Natural killer cell treated with Interleukin-12 subunit alpha and Interleukin-12 subunit beta and Interleukin-15 and Interleukin-18, amount 100 ng/mL, for 72 hours (primary cell): ENCODE measurements around the gene FGF22. TPM values are rescaled to one million over a fixed set of nuclear protein-coding genes. Genes with fewer than 3 reads are reported as not detected.

Experiments
- ATAC-seq, 2 donors: fragments of 150-1000 bp; cut with Tn5 transposase in 1 of 2; sonication (Bioruptor Pico), chemical (Tn5 transposase) in 1 of 2; 2 replicates each; pipeline ENCODE4 v1.10.0; 2021
- DNase-seq: peaks from one replicate; pipeline ENCODE4 v3.0.0; 2022; ENCODE audit warnings: low spot score
- H3K27ac Mint-ChIP-seq, 2 donors: 1 replicate in 1 of 2; 2 replicates in 1 of 2; pipeline ENCODE4 v1.8.0; 2022; ENCODE audit warnings: mixed read lengths in 2 of 2, mild to moderate bottlenecking in 1 of 2, moderate library complexity in 1 of 2
- H3K27me3 Mint-ChIP-seq, 2 donors: 1 replicate in 1 of 2; 2 replicates in 1 of 2; pipeline ENCODE4 v1.8.0; 2022; ENCODE audit warnings: mixed read lengths in 2 of 2
- H3K36me3 Mint-ChIP-seq: one replicate; pipeline ENCODE4 v1.8.0; 2022; ENCODE audit warnings: mixed read lengths
- H3K4me1 Mint-ChIP-seq, 2 donors: 1 replicate in 1 of 2; 2 replicates in 1 of 2; pipeline ENCODE4 v1.8.0; 2022; ENCODE audit warnings: low read depth in 2 of 2, mixed read lengths in 2 of 2, mild to moderate bottlenecking in 1 of 2
- H3K4me3 Mint-ChIP-seq: one replicate; pipeline ENCODE4 v1.8.0; 2022; ENCODE audit warnings: mixed read lengths
- H3K9me3 Mint-ChIP-seq: 2 replicates; pipeline ENCODE4 v1.8.0; 2022; ENCODE audit warnings: mixed read lengths
- total RNA-seq, 2 donors: library from RNA; stranded (reverse); gene quantifications; one replicate each; pipeline ENCODE4 v1.2.3, GENCODE V29; 2022

Gene FGF22
- total RNA-seq, 2 donors from 2014 or later, result not detected

DNA sequence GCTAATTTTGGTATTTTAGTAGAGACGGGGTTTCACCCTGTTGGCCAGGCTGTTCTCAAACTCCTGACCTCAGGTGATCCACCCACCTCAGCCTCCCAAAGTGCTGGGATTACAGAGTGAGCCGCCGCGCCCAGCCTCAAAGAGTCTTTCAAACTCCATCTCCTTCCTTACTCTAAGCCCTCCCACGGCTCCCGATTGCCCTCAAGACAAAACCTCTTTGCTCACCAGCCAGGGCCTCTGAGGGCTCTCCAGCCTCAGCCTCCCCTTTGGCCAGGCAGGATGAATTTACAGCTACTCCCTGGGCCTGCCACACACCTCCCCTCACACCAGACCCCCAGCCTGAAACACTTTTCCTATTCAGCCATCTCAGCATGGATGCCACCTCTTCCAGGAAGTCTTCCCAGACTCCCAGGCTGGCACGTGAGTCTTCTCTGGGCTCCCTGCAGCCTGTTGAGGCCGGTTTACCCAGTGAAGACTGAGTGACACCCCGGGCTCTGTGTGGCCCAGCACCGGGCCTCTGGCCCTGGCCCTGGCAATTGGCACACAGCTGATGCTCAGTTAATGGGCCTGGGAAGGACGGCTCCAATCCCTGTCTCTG lies 48.0 kb downstream of the FGF22 start:
- ATAC-seq (no peak), DNase-seq (no peak)
- Mint-ChIP-seq H3K27ac (no peak overlapping the region), H3K9me3 (no peaks in the 10 kb centered on the region), H3K4me1 (peaks cover 0 to 3% of the 10 kb centered on the region in 2 donors), H3K27me3 (no peaks in the 10 kb centered on the region), H3K36me3 (no peaks in the 10 kb centered on the region), H3K4me3 (no peak overlapping the region)

DNA sequence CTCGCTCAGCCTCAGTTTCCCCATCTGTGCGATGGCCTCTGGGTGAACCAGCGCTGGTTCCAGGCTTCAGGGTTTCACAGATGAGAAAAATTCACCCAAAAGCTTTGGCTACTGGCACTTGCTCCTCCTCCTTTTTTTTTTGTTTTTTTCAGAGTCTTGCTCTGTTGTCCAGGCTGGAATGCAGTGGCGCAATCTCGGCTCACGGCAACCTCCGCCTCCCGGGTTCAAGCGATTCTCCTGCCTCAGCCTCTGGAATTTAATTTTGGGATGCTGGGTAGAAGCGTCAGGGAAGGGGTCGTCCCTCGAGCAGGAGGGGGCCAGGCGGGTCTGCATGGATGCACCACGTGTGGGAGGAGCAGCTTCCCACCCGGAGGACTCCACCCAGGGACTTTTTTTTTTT lies 48.5 kb downstream of the FGF22 start:
- H3K4me1 Mint-ChIP-seq, result peaks cover 0 to 3% of the 10 kb centered on the region in 2 donors
- no peaks in the 10 kb centered on the region for H3K36me3 Mint-ChIP-seq
- H3K27me3 Mint-ChIP-seq, result no peaks in the 10 kb centered on the region
- no peak overlapping the region for H3K4me3 Mint-ChIP-seq
- no peaks in the 10 kb centered on the region for H3K9me3 Mint-ChIP-seq
- H3K27ac Mint-ChIP-seq, result no peak overlapping the region
- ATAC-seq (no peak), DNase-seq (no peak)

GRCh38 chr19:688992-689391 lies 49.3 kb downstream of the FGF22 start:
- H3K27me3 Mint-ChIP-seq, result no peaks in the 10 kb centered on the region
- no peak overlapping the region for H3K27ac Mint-ChIP-seq
- no peaks in the 10 kb centered on the region for H3K9me3 Mint-ChIP-seq
- peaks cover 0 to 3% of the 10 kb centered on the region in 2 donors for H3K4me1 Mint-ChIP-seq
- no peak for DNase-seq
- H3K36me3 Mint-ChIP-seq, result no peaks in the 10 kb centered on the region
- no peak overlapping the region for H3K4me3 Mint-ChIP-seq
- no peak for ATAC-seq

GRCh38 chr19:690203-690602 lies 50.5 kb downstream of the FGF22 start:
- DNase-seq (no peak), ATAC-seq (no peak)
- no peaks in the 10 kb centered on the region for H3K9me3 Mint-ChIP-seq
- H3K36me3 Mint-ChIP-seq, result no peaks in the 10 kb centered on the region
- H3K27ac Mint-ChIP-seq, result no peak overlapping the region
- H3K4me1 Mint-ChIP-seq, result peaks cover 0 to 7% of the 10 kb centered on the region in 2 donors
- no peak overlapping the region for H3K4me3 Mint-ChIP-seq
- no peaks in the 10 kb centered on the region for H3K27me3 Mint-ChIP-seq

Other genes with a start within 250 kb of the FGF22 start
- gene C2CD4C, start 230.7 kb upstream of the FGF22 start, total RNA-seq, result not detected
- under 1 TPM in 1 of 2 donors, not detected in 1; 0.67 TPM for gene SHC2, start 178.8 kb upstream of the FGF22 start, total RNA-seq
- under 1 TPM in 1 of 2 donors, not detected in 1; 0.33 TPM for gene MADCAM1, start 143.4 kb upstream of the FGF22 start, total RNA-seq
- gene TPGS1, start 132.4 kb upstream of the FGF22 start, total RNA-seq, result 10 to 100 TPM; 16.3 to 17.7 TPM
- 10 to 100 TPM; 46.5 to 73.2 TPM for gene CDC34, start 108.1 kb upstream of the FGF22 start, total RNA-seq
- gene GZMM, start 95.8 kb upstream of the FGF22 start, total RNA-seq, result 10 to 100 TPM; 34.5 to 49.7 TPM
- 100 to 1,000 TPM; 236 to 274 TPM for gene BSG, start 67.3 kb upstream of the FGF22 start, total RNA-seq
- under 1 TPM; 0.29 to 0.64 TPM for gene HCN2, start 50.0 kb upstream of the FGF22 start, total RNA-seq
- gene POLRMT, start 6.3 kb upstream of the FGF22 start, total RNA-seq, result 100 to 1,000 TPM in 1 of 2 donors, 10 to 100 TPM in 1; 55.0 to 104 TPM
- 100 to 1,000 TPM in 1 of 2 donors, 10 to 100 TPM in 1; 77.7 to 138 TPM for gene RNF126, start 23.3 kb downstream of the FGF22 start, total RNA-seq
- 1 to 10 TPM; 1.7 to 3.6 TPM for gene FSTL3, start 36.5 kb downstream of the FGF22 start, total RNA-seq
- 1 to 10 TPM in 1 of 2 donors, not detected in 1; 1.4 TPM for gene PRSS57, start 55.6 kb downstream of the FGF22 start, total RNA-seq
- not detected for gene PALM, start 69.1 kb downstream of the FGF22 start, total RNA-seq
- not detected for gene MISP, start 111.2 kb downstream of the FGF22 start, total RNA-seq
- 100 to 1,000 TPM; 604 to 619 TPM for gene PTBP1, start 157.6 kb downstream of the FGF22 start, total RNA-seq
- gene PLPPR3, start 182.1 kb downstream of the FGF22 start, total RNA-seq, result not detected
- gene AZU1, start 188.0 kb downstream of the FGF22 start, total RNA-seq, result under 1 TPM; 0.25 to 0.36 TPM
- gene PRTN3, start 201.1 kb downstream of the FGF22 start, total RNA-seq, result not detected
- gene ELANE, start 212.4 kb downstream of the FGF22 start, total RNA-seq, result not detected
- under 1 TPM in 1 of 2 donors, not detected in 1; 0.53 TPM for gene CFD, start 219.8 kb downstream of the FGF22 start, total RNA-seq